NCI-H82 treated with DMSO at 0.1 percent for 48 hours (cell line): ENCODE measurements around the gene LEAP2.

Experiments used
- DNase-seq: peaks from one replicate; lab custom pipeline; 2025; ENCODE audit not compliant: unreplicated experiment; lab: John Stamatoyannopoulos, UW

Gene LEAP2

GRCh38 chr5:132873119-132873929 lies at the start of gene LEAP2:
Gene LEAP2 (plus strand): TSS chr5:132873668. CDS start chr5:132873695, 27 bp downstream.
- DNase-seq = no peak

- DNase-seq = no peak
Observed at GRCh38 chr5:132824426-132824825, 49.0 kb upstream of the LEAP2 start.

GRCh38 chr5:132825033-132825833 lies 48.2 kb upstream of the LEAP2 start:
- DNase-seq = no peak

- DNase-seq = no peak
Observed at GRCh38 chr5:132825834-132826391, 47.6 kb upstream of the LEAP2 start.

- DNase-seq = no peak
Observed at GRCh38 chr5:132826424-132827082, 46.9 kb upstream of the LEAP2 start.

- DNase-seq = no peak
Observed at GRCh38 chr5:132827943-132828673, 45.4 kb upstream of the LEAP2 start.

- DNase-seq = no peak
Observed at GRCh38 chr5:132828846-132829494, 44.5 kb upstream of the LEAP2 start.

- peak; percentile 20 for DNase-seq
Observed at GRCh38 chr5:132829742-132830435, 43.6 kb upstream of the LEAP2 start.

GRCh38 chr5:132830436-132831094 lies 42.9 kb upstream of the LEAP2 start, which contains the start of gene SHROOM1:
Gene SHROOM1 (minus strand): TSS chr5:132830647. CDS start chr5:132826140, 4,507 bp downstream.
- no peak for DNase-seq

- no peak for DNase-seq
Observed at GRCh38 chr5:132831095-132831860, 42.2 kb upstream of the LEAP2 start.

GRCh38 chr5:132832612-132833011 lies 40.9 kb upstream of the LEAP2 start:
- DNase-seq = no peak

- no peak for DNase-seq
Observed at GRCh38 chr5:132834057-132834456, 39.4 kb upstream of the LEAP2 start.

- no peak for DNase-seq
Observed at GRCh38 chr5:132836852-132837251, 36.6 kb upstream of the LEAP2 start.

GRCh38 chr5:132837868-132838267 lies 35.6 kb upstream of the LEAP2 start:
- no peak for DNase-seq

- no peak for DNase-seq
Observed at GRCh38 chr5:132838516-132839282, 34.8 kb upstream of the LEAP2 start.

GRCh38 chr5:132839426-132840301 lies 33.8 kb upstream of the LEAP2 start:
- DNase-seq = no peak
